ENCODE data around the gene C2orf42.

- no peak for TF ChIP-seq CTCF (conservative IDR thresholded peaks at IDR 0.05; ENCODE audit: low read length)
- TF ChIP-seq EZH2phosphoT487 (IDR thresholded peaks at IDR 0.05; ENCODE audit: borderline replicate concordance) = no peak
Measured at GRCh38 chr2:70122470-70122869, 68.3 kb downstream of the C2orf42 start.

Measured in Loucy (cell line).